ENCODE results near the gene PSPH. TPM values are rescaled to one million over a fixed set of nuclear protein-coding genes. Genes with fewer than 3 reads are reported as not detected.
A peak's percentile ranks its signal among the peaks of the same experiment; 100 is the strongest.
"Not testable (repeated sequence)": the region's sequence is repeated elsewhere in the genome, so short reads cannot be mapped to it uniquely, and the experiment has no call there.

PSPH gene
- total and polyA plus RNA-seq, 2 donors (not counting 3 experiments of a cell fraction or from before 2014, with no cell fraction given) = 11.8 to 24.2 TPM

GRCh38 chr7:56092789-56093531, 41.7 kb upstream of the PSPH start, which contains the start of gene PHKG1:
TSS of gene PHKG1 (minus strand) at chr7:56092952. CDS start at chr7:56088941, 4,011 bp downstream.
- H3K9ac ChIP-seq (replicated peaks; ENCODE audit: extremely low read depth, insufficient read depth, low read length) = no peak within 1 kb of the TSS
- dilution Hi-C loops (cut with MboI; ENCODE audit: extremely low pct_ligation_motif_present, low sequenced_read_pairs) (no loop called here), intact Hi-C loops (cut with micrococcal nuclease) (loop anchor here (1.0 to 2.0 kb wide), 2 partner anchors 14 to 88 kb away; no protein-coding TSS in a partner anchor)
- H3K4me2 ChIP-seq (ENCODE audit: insufficient read depth, low read length) = peak within 1 kb of the TSS; percentile 42
- no peaks in the 10 kb centered on the region for H3K36me3 ChIP-seq (ENCODE audit: control insufficient read depth in 2 of 2, extremely low read depth in 1 of 2, insufficient read depth in 2 of 2, low read length in 2 of 2)
- no peak within 1 kb of the TSS for H3K27ac ChIP-seq (ENCODE audit: insufficient read depth, low read depth, low read length)
- peak; percentile 80 for DNase-seq (ENCODE audit: low read depth, low spot score)
- no TSS peak for BruUV-seq (replicated peaks)
- POLR2A ChIA-PET = interaction anchor here (0.9 to 1.1 kb wide), 2 partner anchors 13 to 128 kb away, joined by 3 to 7 read pairs; partner anchors contain the start of gene CHCHD2
- FAIRE-seq = peak; percentile 88
- CTCF ChIA-PET = interaction anchor here (0.6 to 2.8 kb wide), 18 partner anchors 8 to 812 kb away, joined by 3 to 49 read pairs (median 6); partner anchors contain the start of genes CHCHD2, NIPSNAP2 and SUMF2
- TF ChIP-seq CTCF (IDR thresholded peaks at IDR 0.05; ENCODE audit: extremely low read depth in 1 of 2, insufficient read depth in 1 of 2, low read depth in 1 of 2, low read length in 2 of 2) (peak; percentile 36 to 74), MAX (IDR thresholded peaks at IDR 0.05; ENCODE audit: insufficient read depth, insufficient read length) (no peak)
- peaks cover 3% of the 10 kb centered on the region for H3K4me1 ChIP-seq (ENCODE audit: control insufficient read depth, extremely low read depth, insufficient read depth, low read length)
- H3K27me3 ChIP-seq (ENCODE audit: control insufficient read depth in 2 of 2, insufficient read depth in 2 of 2, low read length in 2 of 2) = no peaks in the 10 kb centered on the region
- no peak within 1 kb of the TSS for H3K4me3 ChIP-seq (replicated peaks in 1 of 3; ENCODE audit: insufficient read depth in 1 of 3, low read depth in 1 of 3, low read length in 3 of 3)
- H3K9me1 ChIP-seq (replicated peaks; ENCODE audit: control insufficient read depth, extremely low read depth, insufficient read depth, low read length) = no peaks in the 10 kb centered on the region
- H2AFZ ChIP-seq (ENCODE audit: low read depth, low read length) = no peak within 1 kb of the TSS
- no peaks in the 10 kb centered on the region for H3K9me3 ChIP-seq (replicated peaks; ENCODE audit: control insufficient read depth, insufficient read depth, low read length)
- no peaks in the 10 kb centered on the region for H3K79me2 ChIP-seq (ENCODE audit: control insufficient read depth, insufficient read depth, low read length)
- no peaks in the 10 kb centered on the region for H4K20me1 ChIP-seq (replicated peaks; ENCODE audit: control insufficient read depth, extremely low read depth, insufficient read depth, low read length)

- H3K27ac ChIP-seq (ENCODE audit: insufficient read depth, low read depth, low read length); H3K9ac ChIP-seq (replicated peaks; ENCODE audit: extremely low read depth, insufficient read depth, low read length); H3K4me3 ChIP-seq (replicated peaks in 1 of 3; ENCODE audit: insufficient read depth in 1 of 3, low read depth in 1 of 3, low read length in 3 of 3); FAIRE-seq; DNase-seq (ENCODE audit: low read depth, low spot score); H3K4me1 ChIP-seq (ENCODE audit: control insufficient read depth, extremely low read depth, insufficient read depth, low read length); H2AFZ ChIP-seq (ENCODE audit: low read depth, low read length); H3K36me3 ChIP-seq (ENCODE audit: control insufficient read depth in 2 of 2, extremely low read depth in 1 of 2, insufficient read depth in 2 of 2, low read length in 2 of 2); H3K79me2 ChIP-seq (ENCODE audit: control insufficient read depth, insufficient read depth, low read length); dilution Hi-C loops (cut with MboI; ENCODE audit: extremely low pct_ligation_motif_present, low sequenced_read_pairs); H3K9me1 ChIP-seq (replicated peaks; ENCODE audit: control insufficient read depth, extremely low read depth, insufficient read depth, low read length); H3K9me3 ChIP-seq (replicated peaks; ENCODE audit: control insufficient read depth, insufficient read depth, low read length); H3K27me3 ChIP-seq (ENCODE audit: control insufficient read depth in 2 of 2, insufficient read depth in 2 of 2, low read length in 2 of 2); H4K20me1 ChIP-seq (replicated peaks; ENCODE audit: control insufficient read depth, extremely low read depth, insufficient read depth, low read length); BruUV-seq (replicated peaks): not testable (repeated sequence)
- intact Hi-C loops (cut with micrococcal nuclease) = loop anchor here (2.0 kb wide), 1 partner anchor 14 kb away; no protein-coding TSS in a partner anchor
- POLR2A ChIA-PET = interaction anchor here (0.9 to 1.1 kb wide), 2 partner anchors 14 to 128 kb away, joined by 3 to 7 read pairs; partner anchors contain the start of gene CHCHD2
- CTCF ChIA-PET = interaction anchor here (0.9 to 2.8 kb wide), 17 partner anchors 9 to 811 kb away, joined by 3 to 49 read pairs (median 7); partner anchors contain the start of genes CHCHD2, NIPSNAP2 and SUMF2
- H3K4me2 ChIP-seq (ENCODE audit: insufficient read depth, low read length) = peak overlapping the region; percentile 42
Observed at GRCh38 chr7:56092388-56092787, 41.1 kb upstream of the PSPH start.

Data from endothelial cell of umbilical vein (primary cell).